Spleen (tissue), 11 donors: ENCODE data around the gene ATG4C. TPM values are rescaled to one million over a fixed set of nuclear protein-coding genes. Genes with fewer than 3 reads are reported as not detected.

Source experiments
- DNase-seq: peaks from one replicate; pipeline ENCODE4 v3.0.0-alpha.2; 2020
- H3K27ac ChIP-seq, 8 donors: fragments of 200-600 bp; sonication (generic) in 7 of 8; 1 replicate in 4 of 8; 2 replicates in 4 of 8; pipeline versions ENCODE4 v1.5.0 to v1.8.0; 2016 to 2021; ENCODE audit warnings: inconsistent platforms in 4 of 8, mild to moderate bottlenecking in 4 of 8, moderate library complexity in 1 of 8
- H3K27me3 ChIP-seq, 7 donors: fragments of 200-600 bp; sonication (generic) in 6 of 7; replicated peaks in 1 of 7; 1 replicate in 4 of 7; 2 replicates in 3 of 7; pipeline versions ENCODE4 v1.5.0 to v1.8.0; 2016 to 2021; ENCODE audit warnings: inconsistent platforms in 3 of 7, mild to moderate bottlenecking in 1 of 7
- H3K36me3 ChIP-seq, 6 donors: fragments of 200-600 bp; sonication (generic) in 5 of 6; 1 replicate in 4 of 6; 2 replicates in 2 of 6; pipeline versions ENCODE4 v1.5.0 to v1.8.0; 2016 to 2021; ENCODE audit warnings: inconsistent platforms in 2 of 6
- H3K4me1 ChIP-seq, 6 donors: fragments of 200-600 bp; sonication (generic) in 5 of 6; 1 replicate in 3 of 6; 2 replicates in 3 of 6; pipeline versions ENCODE4 v1.5.0 to v1.8.0; 2016 to 2021; ENCODE audit warnings: inconsistent platforms in 3 of 6
- H3K4me3 ChIP-seq, 8 donors: fragments of 200-600 bp; sonication (generic) in 7 of 8; 1 replicate in 4 of 8; 2 replicates in 4 of 8; pipeline versions ENCODE4 v1.5.0 to v1.8.0; 2016 to 2021; ENCODE audit warnings: inconsistent platforms in 4 of 8, mild to moderate bottlenecking in 4 of 8, moderate library complexity in 2 of 8
- H3K9me3 ChIP-seq, 8 donors: fragments of 200-600 bp; sonication (generic) in 7 of 8; 1 replicate in 4 of 8; 2 replicates in 4 of 8; pipeline versions ENCODE4 v1.5.0 to v1.8.0; 2016 to 2021; ENCODE audit warnings: inconsistent platforms in 4 of 8
- CTCF ChIP-seq, 11 experiments: fragments of 200-600 bp in 7 of 11; fragments of 450-650 bp in 4 of 11; sonication (generic) in 4 of 11; IDR thresholded peaks in 8 of 11; conservative IDR thresholded peaks in 3 of 11; 1 replicate in 7 of 11; 2 replicates in 4 of 11; pipeline versions ENCODE4 v1.4.0 to v1.8.0; 2016 to 2021; ENCODE audit warnings: antibody characterized with exemption in 11 of 11, inconsistent platforms in 4 of 11, mild to moderate bottlenecking in 1 of 11
- POLR2A ChIP-seq, 3 donors: fragments of 450-650 bp; IDR thresholded peaks; one replicate each; pipeline ENCODE4 v1.5.1; 2017; ENCODE audit warnings: antibody characterized with exemption in 3 of 3, mild to moderate bottlenecking in 1 of 3
- POLR2AphosphoS5 ChIP-seq, 3 donors: sonication (generic); formaldehyde crosslinking; IDR thresholded peaks; one replicate each; pipeline ENCODE4 v1.5.1; 2017; ENCODE audit warnings: antibody characterized with exemption in 3 of 3
- WGBS, 5 donors: extraction: QIAGEN DNeasy Blood & Tissue Kit in 3 of 5; methylation state at CpG; one replicate each; pipeline versions ENCODE4 v1.1.5 to v1.1.7; 2013 to 2018; 5-methylcytosine and 5-hydroxymethylcytosine counted together
- intact Hi-C: fragments of 100-400 bp; cut with DNase I; formaldehyde crosslinking; loops from one replicate; pipeline ENCODE4 v1.15.0; 2023; ENCODE audit warnings: low total_unique reads
- polyA plus RNA-seq, 3 donors: library from polyadenylated mRNA; stranded (reverse); fragments of 200-250 nt; gene quantifications; one replicate each; pipeline ENCODE4 v1.2.1, GENCODE V29; 2013
- total RNA-seq, 7 donors: library from RNA; depleted of rRNA in 3 of 7; stranded (reverse); fragments of >200 nt in 3 of 7; fragmentation: NEBNext Ultra II Directional in 4 of 7; extraction: Animal tissue kit (Norgen Biotek cat#: 25700) in 4 of 7; gene quantifications; one replicate each; pipeline versions ENCODE4 v1.1.0 to v1.2.1, GENCODE V29; 2016 to 2021
- donor health status: healthy with polysubstance abuse.
- donor health status: DM: no; HTN: no; CAD: no; lungs with moderate emphysema.
- donor health status: DM: no; HTN: no; CAD: no.
- donor health status: Bipolar disorder and iron deficiency.
- donor health status: healthy.
- donor health status: DM: no; HTN: no; CAD: no.
- donor health status: DM: yes; HTN: yes; CAD: no.

ATG4C gene
- total and polyA plus RNA-seq, 10 donors, result 9.3 to 24.1 (median 15.7) TPM

DNA sequence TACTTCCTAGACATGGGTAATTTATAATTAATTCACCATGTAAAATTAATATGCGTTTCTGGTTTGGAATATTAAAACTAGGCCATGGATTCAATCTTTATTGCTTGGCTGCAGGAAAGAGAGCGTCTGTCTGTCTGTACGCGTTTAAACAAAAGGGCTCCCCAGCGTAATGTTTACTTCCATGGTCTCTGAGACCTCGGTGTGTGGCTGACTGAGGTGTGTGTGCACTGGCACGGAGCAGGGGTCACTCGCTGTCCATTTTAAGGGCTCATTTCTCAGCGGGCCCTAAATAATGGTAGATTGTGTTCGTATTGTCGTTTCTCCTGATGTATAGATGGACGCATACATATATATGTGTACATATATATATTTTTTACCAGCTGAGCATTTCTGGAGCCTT, 119.6 kb downstream of the ATG4C start:
- intact Hi-C loops, result no loop called here
- DNase-seq, result no peak
- no peaks in the 10 kb centered on the region for H3K9me3 ChIP-seq
- TF ChIP-seq POLR2A (IDR thresholded peaks at IDR 0.05) (no peak), POLR2AphosphoS5 (IDR thresholded peaks at IDR 0.05) (no peak)
- H3K4me3 ChIP-seq, result no peak overlapping the region
- H3K36me3 ChIP-seq, result no peaks in the 10 kb centered on the region
- WGBS, 5 donors, result 85 to 95% (median 91%) methylated on average over 12 of the region's 12 CpGs
- no peaks in the 10 kb centered on the region for H3K27me3 ChIP-seq
- no peaks in the 10 kb centered on the region for H3K4me1 ChIP-seq
- H3K27ac ChIP-seq, result no peak overlapping the region

DNA sequence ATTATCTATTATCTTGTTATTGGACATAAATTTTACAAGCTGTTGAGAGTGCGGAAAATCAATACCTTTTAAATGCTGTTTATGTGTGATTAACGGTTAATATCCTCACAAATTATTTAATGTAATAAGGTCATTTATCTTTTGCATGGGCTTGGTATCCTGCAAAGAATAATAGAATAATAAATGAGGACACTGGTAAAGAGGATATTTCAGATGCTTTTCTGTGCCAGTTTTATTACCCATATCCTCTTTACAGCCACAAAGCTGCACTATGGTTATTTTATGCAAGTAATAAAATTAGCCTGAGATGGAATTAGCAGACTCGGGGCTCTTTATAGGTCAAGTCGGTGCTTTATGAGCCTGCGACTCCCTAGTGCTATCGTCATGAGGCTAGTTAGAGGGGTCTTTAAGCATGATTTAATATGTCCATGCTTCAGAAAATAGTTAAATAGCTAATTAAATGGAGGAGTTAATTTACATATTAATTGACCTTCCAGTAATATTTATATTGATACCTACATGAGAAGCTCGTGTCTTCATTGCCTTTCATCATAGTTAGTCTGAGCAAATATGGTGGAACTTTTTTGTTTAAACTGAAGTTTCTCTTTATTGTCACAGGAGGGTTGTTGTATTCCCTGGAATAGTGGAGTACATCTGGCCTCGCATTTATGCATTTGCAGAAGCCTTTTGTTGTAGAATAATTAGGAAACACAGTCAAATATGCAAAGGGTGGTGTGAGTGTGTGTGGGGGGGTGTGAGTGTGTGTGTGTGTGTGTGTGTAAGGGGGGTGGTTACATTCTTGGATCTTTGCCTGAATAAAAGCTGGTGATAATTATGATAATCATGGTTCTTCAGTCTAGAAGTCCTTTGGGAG, 120.3 kb downstream of the ATG4C start:
- no peak overlapping the region for H3K27ac ChIP-seq
- TF ChIP-seq POLR2AphosphoS5 (IDR thresholded peaks at IDR 0.05) (no peak), POLR2A (IDR thresholded peaks at IDR 0.05) (no peak), CTCF (IDR thresholded peaks at IDR 0.05 in 8 of 11, conservative IDR thresholded peaks at IDR 0.05 in 3 of 11) (no peak)
- no peak overlapping the region for H3K4me3 ChIP-seq
- H3K4me1 ChIP-seq, result no peaks in the 10 kb centered on the region
- no peaks in the 10 kb centered on the region for H3K27me3 ChIP-seq
- 83 to 88% (median 87%) methylated on average over 8 of the region's 8 CpGs for WGBS, 5 donors
- no peaks in the 10 kb centered on the region for H3K9me3 ChIP-seq
- H3K36me3 ChIP-seq, result no peaks in the 10 kb centered on the region
- DNase-seq, result no peak
- intact Hi-C loops, result no loop called here

GRCh38 chr1:62904856-62905225, 120.9 kb downstream of the ATG4C start:
- Histone ChIP-seq H3K27me3 (no peaks in the 10 kb centered on the region), H3K36me3 (no peaks in the 10 kb centered on the region), H3K4me1 (no peaks in the 10 kb centered on the region), H3K4me3 (no peak overlapping the region), H3K27ac (no peak overlapping the region), H3K9me3 (no peaks in the 10 kb centered on the region)
- no peak for TF ChIP-seq POLR2A (IDR thresholded peaks at IDR 0.05)
- TF ChIP-seq POLR2AphosphoS5 (IDR thresholded peaks at IDR 0.05), result no peak
- no peak for TF ChIP-seq CTCF (IDR thresholded peaks at IDR 0.05 in 8 of 11, conservative IDR thresholded peaks at IDR 0.05 in 3 of 11)
- DNase-seq, result no peak
- intact Hi-C loops, result no loop called here
- 84 to 87% (median 85%) methylated on average over 5 of the region's 5 CpGs for WGBS, 5 donors

GRCh38 chr1:62905309-62905708, 121.4 kb downstream of the ATG4C start:
- Histone ChIP-seq H3K4me1 (no peaks in the 10 kb centered on the region), H3K9me3 (no peaks in the 10 kb centered on the region), H3K27ac (no peak overlapping the region), H3K27me3 (no peaks in the 10 kb centered on the region), H3K4me3 (no peak overlapping the region), H3K36me3 (no peaks in the 10 kb centered on the region)
- no peak for DNase-seq
- TF ChIP-seq POLR2AphosphoS5 (IDR thresholded peaks at IDR 0.05) (no peak), CTCF (IDR thresholded peaks at IDR 0.05 in 8 of 11, conservative IDR thresholded peaks at IDR 0.05 in 3 of 11) (no peak), POLR2A (IDR thresholded peaks at IDR 0.05) (no peak)
- intact Hi-C loops, result no loop called here
- WGBS, 5 donors, result 89 to 94% (median 91%) methylated on average over 6 of the region's 6 CpGs
